SK-N-SH (cell line): ENCODE results near the gene ERI2. TPM values are rescaled to one million over a fixed set of nuclear protein-coding genes. Genes with fewer than 3 reads are reported as not detected.

Experiments used
- CTCF ChIA-PET: fragments of 300-600, 350-600 bp; formaldehyde crosslinking; extraction: SDS; loops from one replicate; lab custom pipeline; 2021; lab: Yijun Ruan, JAX
- POLR2A ChIA-PET: fragments of 350-600 bp; sonication (Branson Sonifier 250); formaldehyde crosslinking; extraction: SDS; loops from one replicate; lab custom pipeline; 2020; ENCODE audit warnings: antibody characterized with exemption, inconsistent platforms; lab: Yijun Ruan, JAX
- DNase-seq: peaks from one replicate; pipeline ENCODE4 v3.0.0; 2012
- H2AFZ ChIP-seq: fragments of 200-600 bp; sonication (generic); 2 replicates; pipeline ENCODE4 v1.8.1; 2016; ENCODE audit warnings: antibody characterized with exemption, mild to moderate bottlenecking, low read depth
- H3F3A ChIP-seq: fragments of 200-600 bp; sonication (generic); replicated peaks from 2 replicates; pipeline ENCODE3; 2016; ENCODE audit warnings: antibody characterized with exemption, mild to moderate bottlenecking; ENCODE audit not compliant: insufficient read depth
- H3K27ac ChIP-seq, 2 experiments: fragments of 200-500 bp in 1 of 2; fragments of 200-600 bp in 1 of 2; sonication (Bioruptor generic) in 1 of 2; sonication (generic), shearing (Covaris generic) in 1 of 2; 2 replicates each; pipeline versions ENCODE4 v1.5.1 to v1.6.1; 2014 to 2016; ENCODE audit warnings: low read depth in 2 of 2, inconsistent platforms in 1 of 2, low read length in 1 of 2, mild to moderate bottlenecking in 1 of 2, mixed read lengths in 1 of 2
- H3K27me3 ChIP-seq: fragments of 200-600 bp; sonication (generic), shearing (Covaris generic); 2 replicates; pipeline ENCODE4 v1.6.1; 2016; ENCODE audit warnings: mixed run types; ENCODE audit not compliant: insufficient read depth
- H3K36me3 ChIP-seq, 2 experiments: fragments of 200-500 bp in 1 of 2; fragments of 200-600 bp in 1 of 2; sonication (Bioruptor generic) in 1 of 2; sonication (generic) in 1 of 2; replicated peaks in 1 of 2; 2 replicates each; pipeline versions ENCODE3 to v1.5.1; 2014 to 2016; ENCODE audit warnings: low read length in 1 of 2, mild to moderate bottlenecking in 1 of 2; ENCODE audit not compliant: insufficient read depth in 2 of 2, control insufficient read depth in 1 of 2
- H3K4me1 ChIP-seq, 2 experiments: fragments of 200-500 bp in 1 of 2; fragments of 200-600 bp in 1 of 2; sonication (Bioruptor generic) in 1 of 2; sonication (generic), shearing (Covaris generic) in 1 of 2; 2 replicates each; pipeline versions ENCODE4 v1.5.1 to v1.6.1; 2014 to 2016; ENCODE audit warnings: low read depth in 1 of 2, low read length in 1 of 2, mixed run types in 1 of 2; ENCODE audit not compliant: insufficient read depth in 2 of 2, control insufficient read depth in 1 of 2
- H3K4me2 ChIP-seq: fragments of 200-600 bp; sonication (generic), shearing (Covaris generic); 2 replicates; pipeline ENCODE4 v1.6.1; 2017; ENCODE audit warnings: mixed run types
- H3K4me3 ChIP-seq, 2 experiments: fragments of 200-500 bp in 1 of 2; fragments of 200-600 bp in 1 of 2; sonication (Bioruptor generic) in 1 of 2; sonication (generic), shearing (Covaris generic) in 1 of 2; 2 replicates each; pipeline versions ENCODE4 v1.5.1 to v1.8.1; 2014 to 2016; ENCODE audit warnings: low read depth in 2 of 2, inconsistent platforms in 1 of 2, low read length in 1 of 2, mild to moderate bottlenecking in 1 of 2, mixed read lengths in 1 of 2, moderate library complexity in 1 of 2
- H3K79me2 ChIP-seq: fragments of 200-600 bp; sonication (generic); 2 replicates; pipeline ENCODE4 v1.8.1; 2017; ENCODE audit warnings: mild to moderate bottlenecking; ENCODE audit not compliant: insufficient read depth
- H3K9ac ChIP-seq: fragments of 200-600 bp; sonication (generic); 2 replicates; pipeline ENCODE4 v1.6.1; 2017; ENCODE audit warnings: mixed run types
- H3K9me2 ChIP-seq: fragments of 200-600 bp; sonication (generic); 2 replicates; pipeline ENCODE4 v1.6.1; 2017; ENCODE audit warnings: mixed run types
- H3K9me3 ChIP-seq: fragments of 200-600 bp; sonication (generic); 2 replicates; pipeline ENCODE4 v1.6.1; 2017; ENCODE audit warnings: mixed run types, mild to moderate bottlenecking, moderate library complexity
- H4K20me1 ChIP-seq: fragments of 200-600 bp; sonication (generic); 2 replicates; pipeline ENCODE4 v1.6.1; 2017; ENCODE audit warnings: mild to moderate bottlenecking, mixed run types; ENCODE audit not compliant: insufficient read depth
- CTCF ChIP-seq: fragments of 200-600 bp; sonication (generic); IDR thresholded peaks from 2 replicates; pipeline ENCODE4 v1.6.1; 2017; ENCODE audit warnings: antibody characterized with exemption, mild to moderate bottlenecking, moderate library complexity
- ELF1 ChIP-seq: IDR thresholded peaks from 2 replicates; pipeline ENCODE4 v1.4.0; 2012
- EZH2phosphoT487 ChIP-seq: fragments of 200-600 bp; sonication (generic); IDR thresholded peaks from 2 replicates; pipeline ENCODE4 v1.6.1; 2017; ENCODE audit warnings: low read depth, mixed run types, mild to moderate bottlenecking, antibody characterized with exemption, moderate library complexity, borderline replicate concordance
- FOXJ3 ChIP-seq: sonication (generic); formaldehyde crosslinking; IDR thresholded peaks from 2 replicates; pipeline ENCODE4 v1.5.1; 2020; ENCODE audit warnings: mild to moderate bottlenecking, missing genetic modification reagents
- FOXM1 ChIP-seq: IDR thresholded peaks from 2 replicates; pipeline ENCODE4 v1.4.0; 2012; ENCODE audit warnings: low read depth, mild to moderate bottlenecking
- IRF3 ChIP-seq: fragments of 150-350 bp; IDR thresholded peaks from 2 replicates; pipeline ENCODE4 v1.6.1; 2016; ENCODE audit warnings: mild to moderate bottlenecking, low read depth, low read length
- MEF2A ChIP-seq: IDR thresholded peaks from 2 replicates; pipeline ENCODE4 v1.4.0; 2012; ENCODE audit warnings: low read depth, borderline replicate concordance
- MXI1 ChIP-seq: IDR thresholded peaks from 2 replicates; pipeline ENCODE4 v1.6.1; 2012; ENCODE audit warnings: mild to moderate bottlenecking, low read depth, low read length, improper control_type of control experiment
- NRF1 ChIP-seq: IDR thresholded peaks from 2 replicates; pipeline ENCODE4 v1.6.1; 2012; ENCODE audit warnings: low read depth, mild to moderate bottlenecking, low read length
- PBX3 ChIP-seq: IDR thresholded peaks from 2 replicates; pipeline ENCODE4; 2012
- RCOR1 ChIP-seq: fragments of 150-350 bp; IDR thresholded peaks from 2 replicates; pipeline ENCODE4 v1.6.1; 2017; ENCODE audit warnings: antibody characterized with exemption, low read length
- RXRA ChIP-seq: IDR thresholded peaks from 2 replicates; pipeline ENCODE4 v1.4.0; 2012; ENCODE audit warnings: low read depth, mild to moderate bottlenecking, borderline replicate concordance
- SIN3A ChIP-seq: IDR thresholded peaks from 2 replicates; pipeline ENCODE4 v1.6.1; 2012; ENCODE audit warnings: low read depth, mild to moderate bottlenecking, low read length, moderate library complexity, borderline replicate concordance
- TAF1 ChIP-seq: IDR thresholded peaks from 2 replicates; pipeline ENCODE4 v1.6.1; 2012; ENCODE audit warnings: low read depth, mild to moderate bottlenecking, low read length, moderate library complexity, borderline replicate concordance
- USF1 ChIP-seq: IDR thresholded peaks from 2 replicates; pipeline ENCODE4 v1.4.0; 2012; ENCODE audit warnings: low read depth, borderline replicate concordance
- USF2 ChIP-seq: fragments of 150-350 bp; IDR thresholded peaks from 2 replicates; pipeline ENCODE4 v1.6.1; 2017; ENCODE audit warnings: antibody characterized with exemption, low read length, low read depth, borderline replicate concordance
- ZBTB33 ChIP-seq: IDR thresholded peaks from 2 replicates; pipeline ENCODE4 v1.4.0; 2012; ENCODE audit warnings: low read depth, borderline replicate concordance
- WGBS: methylation state at CpG from one replicate; pipeline ENCODE4 v1.1.6; 2017; ENCODE audit warnings: low lambda C conversion rate; 5-methylcytosine and 5-hydroxymethylcytosine counted together
- polyA plus RNA-seq, 3 experiments: library from polyadenylated mRNA; depleted of rRNA; stranded (reverse); fragments of >200 nt; gene quantifications; 2 replicates each; pipeline ENCODE4 v1.2.3, GENCODE V29; 2012

Gene ERI2
- polyA plus RNA-seq, 1 of the 3 experiments (the other 2 are of a cell fraction), result 9.1 TPM

- WGBS, result 95% methylated on average over 2 of the region's 2 CpGs
- Histone ChIP-seq H3K79me2 (no peaks in the 10 kb centered on the region), H3K27me3 (no peaks in the 10 kb centered on the region), H2AFZ (no peak overlapping the region), H3K4me3 (no peak overlapping the region), H3K36me3 (peaks cover 28 to 38% of the 10 kb centered on the region in 2 experiments), H4K20me1 (no peaks in the 10 kb centered on the region), H3K27ac (no peak overlapping the region), H3K4me2 (no peak overlapping the region), H3K4me1 (no peaks in the 10 kb centered on the region), H3F3A (no peaks in the 10 kb centered on the region), H3K9me3 (no peaks in the 10 kb centered on the region; the same call in 1 of the 2 replicates), H3K9ac (no peak overlapping the region), H3K9me2 (no peaks in the 10 kb centered on the region)
- CTCF ChIA-PET, result no interaction called here
- TF ChIP-seq IRF3 (no peak), MEF2A (no peak), SIN3A (no peak), ZBTB33 (no peak), USF2 (no peak)
- DNase-seq, result no peak
- POLR2A ChIA-PET, result no interaction called here
Measured at GRCh38 chr16:20839504-20839903, 33.2 kb upstream of the ERI2 start.

- Histone ChIP-seq H3K4me2 (no peak overlapping the region), H3K4me1 (no peaks in the 10 kb centered on the region), H3K27me3 (no peaks in the 10 kb centered on the region), H3F3A (no peaks in the 10 kb centered on the region), H2AFZ (no peak overlapping the region), H3K4me3 (no peak overlapping the region), H3K36me3 (peaks cover 32 to 44% of the 10 kb centered on the region in 2 experiments), H4K20me1 (no peaks in the 10 kb centered on the region), H3K9me2 (no peaks in the 10 kb centered on the region), H3K9me3 (no peaks in the 10 kb centered on the region; the same call in 1 of the 2 replicates), H3K27ac (no peak overlapping the region), H3K79me2 (no peaks in the 10 kb centered on the region), H3K9ac (no peak overlapping the region)
- DNase-seq, result no peak
- POLR2A ChIA-PET, result no interaction called here
- WGBS, result 63% methylated on average over 1 of the region's 1 CpG
- CTCF ChIA-PET, result no interaction called here
- TF ChIP-seq RCOR1 (no peak), USF1 (no peak), ZBTB33 (no peak), EZH2phosphoT487 (no peak), MXI1 (no peak), PBX3 (no peak), TAF1 (no peak), NRF1 (no peak), FOXM1 (no peak), CTCF (no peak), RXRA (no peak), FOXJ3 (CRISPR knock-in tag) (no peak), ELF1 (no peak)
Measured at GRCh38 chr16:20838240-20838639, 32.0 kb upstream of the ERI2 start.
